BE2C (cell line): ENCODE measurements around the gene CERK.

Source experiments
- DNase-seq: peaks from one replicate; pipeline ENCODE4 v3.0.0-alpha.2; 2020
- H3K27me3 ChIP-seq: fragments of 250-450 bp; sonication (Bioruptor Pico); 2 replicates; pipeline ENCODE4 v1.5.1; 2020; ENCODE audit warnings: mild to moderate bottlenecking
- H3K36me3 ChIP-seq: fragments of 250-450 bp; sonication (Bioruptor Pico); 2 replicates; pipeline ENCODE4 v1.5.1; 2020; ENCODE audit warnings: mild to moderate bottlenecking
- H3K4me1 ChIP-seq: fragments of 250-450 bp; sonication (Bioruptor Pico); 2 replicates; pipeline ENCODE4 v1.5.1; 2020
- H3K4me3 ChIP-seq: 2 replicates; pipeline ENCODE4 v1.5.1; 2011; ENCODE audit warnings: low read depth, low read length
- H3K9me3 ChIP-seq: fragments of 250-450 bp; sonication (Bioruptor Pico); 2 replicates; pipeline ENCODE4 v1.5.1; 2020
- TF ChIP-seq, protein P1 (sequence below): IDR thresholded peaks from 2 replicates; pipeline ENCODE4 v1.5.1; 2012; ENCODE audit warnings: mild to moderate bottlenecking, low read depth, low read length

The CERK gene

DNA sequence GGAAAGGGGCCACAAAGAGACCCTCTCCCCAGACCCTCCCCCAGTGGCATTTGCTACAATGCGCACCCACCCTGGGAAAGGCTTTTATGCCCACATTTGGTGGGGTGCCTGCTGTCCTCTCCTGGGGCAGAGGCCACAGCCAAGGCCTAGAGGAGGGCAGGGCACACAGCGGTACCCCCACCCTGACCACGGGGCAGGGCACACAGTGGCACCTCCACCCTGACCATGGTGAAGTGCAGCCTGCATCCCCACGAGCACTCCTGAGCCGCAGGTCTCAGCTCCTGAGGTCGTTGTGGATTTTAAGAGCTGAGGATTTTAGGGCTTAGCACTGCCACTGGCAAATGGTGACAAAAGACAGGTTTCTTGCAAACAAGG lies 34.1 kb downstream of the CERK start:
- peaks cover 80% of the 10 kb centered on the region for H3K36me3 ChIP-seq
- TF ChIP-seq, protein P1, sequence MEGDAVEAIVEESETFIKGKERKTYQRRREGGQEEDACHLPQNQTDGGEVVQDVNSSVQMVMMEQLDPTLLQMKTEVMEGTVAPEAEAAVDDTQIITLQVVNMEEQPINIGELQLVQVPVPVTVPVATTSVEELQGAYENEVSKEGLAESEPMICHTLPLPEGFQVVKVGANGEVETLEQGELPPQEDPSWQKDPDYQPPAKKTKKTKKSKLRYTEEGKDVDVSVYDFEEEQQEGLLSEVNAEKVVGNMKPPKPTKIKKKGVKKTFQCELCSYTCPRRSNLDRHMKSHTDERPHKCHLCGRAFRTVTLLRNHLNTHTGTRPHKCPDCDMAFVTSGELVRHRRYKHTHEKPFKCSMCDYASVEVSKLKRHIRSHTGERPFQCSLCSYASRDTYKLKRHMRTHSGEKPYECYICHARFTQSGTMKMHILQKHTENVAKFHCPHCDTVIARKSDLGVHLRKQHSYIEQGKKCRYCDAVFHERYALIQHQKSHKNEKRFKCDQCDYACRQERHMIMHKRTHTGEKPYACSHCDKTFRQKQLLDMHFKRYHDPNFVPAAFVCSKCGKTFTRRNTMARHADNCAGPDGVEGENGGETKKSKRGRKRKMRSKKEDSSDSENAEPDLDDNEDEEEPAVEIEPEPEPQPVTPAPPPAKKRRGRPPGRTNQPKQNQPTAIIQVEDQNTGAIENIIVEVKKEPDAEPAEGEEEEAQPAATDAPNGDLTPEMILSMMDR, result no peak

DNA sequence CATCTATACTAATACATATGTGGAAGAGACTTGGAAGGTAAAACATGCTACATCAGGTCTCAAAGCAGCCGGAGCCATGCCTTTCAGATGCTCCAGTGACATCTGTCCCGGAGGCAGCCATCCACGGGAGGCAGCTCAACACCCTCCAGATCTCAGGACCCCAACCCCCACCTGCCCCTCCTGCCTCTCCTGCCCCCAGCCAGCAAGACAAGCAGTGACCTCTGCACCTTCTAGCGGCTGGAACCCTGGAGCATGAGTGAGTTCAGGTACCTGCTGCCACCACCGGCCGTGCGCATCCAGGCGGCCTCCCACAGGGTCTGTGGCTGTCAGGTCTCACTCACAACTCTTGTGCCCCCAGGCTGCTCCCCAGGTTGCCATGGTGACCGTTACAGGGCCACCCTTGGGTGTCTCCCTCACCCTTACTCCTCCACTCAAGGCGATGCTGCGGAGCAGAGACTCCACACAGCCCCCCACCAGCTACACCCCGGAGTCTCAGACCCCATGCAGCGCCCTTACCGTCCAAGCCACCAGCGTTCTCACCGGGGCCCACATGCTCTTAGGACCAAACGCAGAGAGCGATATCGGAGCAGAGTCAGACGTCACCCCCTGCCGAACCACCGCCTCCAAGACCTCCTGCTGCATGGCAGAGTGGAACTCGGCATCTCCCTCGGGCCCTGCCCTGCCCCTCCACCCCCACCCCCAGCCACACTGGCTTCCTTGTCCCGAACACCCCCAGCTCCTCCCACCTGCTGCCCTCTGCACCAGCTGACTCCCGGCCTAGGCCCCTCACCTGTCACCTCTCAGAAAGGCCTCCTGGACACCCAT lies 34.7 kb downstream of the CERK start:
- H3K4me1 ChIP-seq, result no peaks in the 10 kb centered on the region
- H3K9me3 ChIP-seq, result no peaks in the 10 kb centered on the region
- H3K36me3 ChIP-seq, result peaks cover 78% of the 10 kb centered on the region
- no peak for DNase-seq
- no peaks in the 10 kb centered on the region for H3K27me3 ChIP-seq
- H3K4me3 ChIP-seq, result no peak overlapping the region
- TF ChIP-seq, protein P1, result no peak

More for the DNA sequence above, 34.1 kb downstream of the CERK start:
- H3K9me3 ChIP-seq, result no peaks in the 10 kb centered on the region
- DNase-seq, result no peak
- no peaks in the 10 kb centered on the region for H3K27me3 ChIP-seq
- H3K4me3 ChIP-seq, result no peak overlapping the region
- H3K4me1 ChIP-seq, result no peaks in the 10 kb centered on the region

DNA sequence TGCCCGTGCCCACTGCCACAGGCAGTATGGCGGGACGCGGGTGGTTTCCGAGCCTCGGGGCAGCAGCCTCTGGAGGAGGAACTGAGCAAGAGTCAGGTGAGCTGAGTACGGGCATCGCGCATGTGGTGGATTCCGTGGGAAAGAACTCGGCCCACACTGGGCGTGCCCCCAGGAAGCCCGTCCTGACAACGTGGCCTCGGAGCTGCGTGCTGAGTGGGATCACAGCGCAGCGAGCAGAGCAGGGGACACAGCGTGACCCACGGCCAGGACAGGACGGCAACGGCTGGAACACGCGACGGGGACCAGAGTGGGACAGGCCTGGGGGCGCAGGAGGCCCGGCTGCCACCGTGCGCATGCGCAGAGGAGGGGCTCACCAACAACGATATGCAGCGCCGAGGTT lies 36.8 kb downstream of the CERK start:
- H3K36me3 ChIP-seq, result peaks cover 79% of the 10 kb centered on the region
- TF ChIP-seq, protein P1, result no peak

DNA sequence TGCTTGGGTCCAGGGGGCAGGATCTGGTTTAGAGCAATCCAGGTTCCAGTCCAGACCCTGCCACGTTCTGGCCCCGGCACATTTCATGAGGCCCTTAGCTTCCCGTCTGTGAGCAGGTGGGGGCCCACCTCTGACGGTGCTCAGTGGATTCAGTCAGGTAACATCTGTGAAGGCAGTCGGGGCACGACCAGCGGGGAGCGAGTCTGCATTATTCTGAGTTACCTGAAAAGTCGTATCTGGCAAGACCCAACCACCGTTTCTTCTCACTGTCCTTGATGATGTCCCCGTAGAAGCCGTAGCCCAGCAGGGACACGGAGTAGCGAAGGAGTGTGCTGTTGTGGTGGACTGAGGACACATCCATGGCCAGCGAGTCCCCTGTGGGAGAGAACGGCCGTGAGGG lies 39.0 kb downstream of the CERK start:
- Histone ChIP-seq H3K4me3 (no peak overlapping the region), H3K36me3 (peaks cover 88% of the 10 kb centered on the region), H3K9me3 (no peaks in the 10 kb centered on the region), H3K27me3 (no peaks in the 10 kb centered on the region), H3K4me1 (no peaks in the 10 kb centered on the region)
- no peak for DNase-seq
- TF ChIP-seq, protein P1, result no peak

More for the DNA sequence above, 36.8 kb downstream of the CERK start:
- H3K4me3 ChIP-seq, result no peak overlapping the region
- no peaks in the 10 kb centered on the region for H3K27me3 ChIP-seq
- no peak for DNase-seq
- no peaks in the 10 kb centered on the region for H3K9me3 ChIP-seq
- H3K4me1 ChIP-seq, result no peaks in the 10 kb centered on the region

DNA sequence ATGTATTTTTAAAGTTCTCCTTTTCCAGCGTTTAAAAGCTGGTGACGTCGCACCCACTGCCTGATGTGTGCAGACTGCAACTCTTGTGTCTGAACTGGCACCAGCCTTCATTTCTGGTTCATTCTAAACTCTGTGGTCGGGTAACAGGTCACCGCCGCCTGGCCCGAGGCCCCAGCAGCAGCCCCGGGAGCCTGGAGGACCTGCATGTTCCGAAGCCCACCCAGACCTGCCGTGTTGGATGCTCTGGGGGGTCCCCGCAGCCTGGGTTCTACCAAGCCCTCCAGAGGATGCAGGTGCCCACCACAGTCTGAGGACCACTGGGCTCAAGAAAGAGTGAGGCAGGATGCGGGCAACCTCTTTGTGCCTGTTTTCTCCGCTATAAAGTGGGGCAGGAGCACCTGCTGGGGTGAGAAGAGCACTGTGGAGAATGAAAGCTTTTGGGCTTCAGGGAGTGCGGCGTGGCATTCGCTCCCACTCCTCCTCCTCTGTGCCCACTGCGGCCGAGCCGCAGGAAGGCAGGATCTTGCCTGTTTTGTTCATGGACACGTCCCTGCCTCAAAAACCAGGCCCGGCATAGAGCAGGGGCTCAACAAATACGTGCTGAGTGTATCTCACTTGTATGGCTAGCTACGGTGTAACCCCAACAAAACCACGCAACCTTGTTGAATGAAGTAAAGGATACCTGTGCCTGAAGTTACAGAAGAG lies 40.1 kb downstream of the CERK start:
- Histone ChIP-seq H3K9me3 (no peaks in the 10 kb centered on the region), H3K4me1 (no peaks in the 10 kb centered on the region), H3K4me3 (no peak overlapping the region), H3K36me3 (peaks cover 93% of the 10 kb centered on the region), H3K27me3 (no peaks in the 10 kb centered on the region)
- no peak for DNase-seq
- TF ChIP-seq, protein P1, result no peak

DNA sequence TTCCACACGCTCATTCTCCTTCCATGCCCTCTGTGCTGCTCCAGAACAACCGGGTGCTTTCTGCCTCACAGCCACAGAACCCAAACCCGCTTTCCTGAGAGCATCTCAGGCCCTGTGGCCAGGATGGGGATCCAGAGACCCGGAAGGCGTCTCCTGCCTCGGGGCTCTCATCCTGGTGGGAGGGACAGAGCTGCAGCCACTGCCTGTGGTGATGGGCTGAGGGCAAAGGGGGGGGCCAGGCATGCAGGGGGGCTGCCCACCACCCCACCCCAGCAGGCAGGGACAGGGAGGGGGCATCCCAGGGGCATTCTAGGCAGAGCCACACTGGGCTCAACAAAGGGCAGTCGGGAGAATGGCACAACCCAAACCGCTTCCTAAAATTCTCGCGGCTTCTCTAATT lies 41.4 kb downstream of the CERK start:
- no peaks in the 10 kb centered on the region for H3K4me1 ChIP-seq
- peaks cover 92% of the 10 kb centered on the region for H3K36me3 ChIP-seq

More for the DNA sequence above, 41.4 kb downstream of the CERK start:
- no peak overlapping the region for H3K4me3 ChIP-seq
- no peak for DNase-seq
- TF ChIP-seq, protein P1, result no peak
- no peaks in the 10 kb centered on the region for H3K27me3 ChIP-seq
- no peaks in the 10 kb centered on the region for H3K9me3 ChIP-seq
